Type B pancreatic cell (in vitro differentiated cells): Measurements from ENCODE around the gene TBC1D22A. TPM values are rescaled to one million over a fixed set of nuclear protein-coding genes. Genes with fewer than 3 reads are reported as not detected.

Experiments used
- DNase-seq: peaks from one replicate; pipeline ENCODE4 v3.0.0; 2021; ENCODE audit warnings: mixed read lengths; ENCODE audit not compliant: unreplicated experiment; ENCODE audit errors: extremely low spot score
- H3K27ac Mint-ChIP-seq: 2 replicates; pipeline ENCODE4 v1.8.0; 2021; ENCODE audit warnings: mild to moderate bottlenecking, mixed read lengths
- H3K27me3 Mint-ChIP-seq: 2 replicates; pipeline ENCODE4 v1.8.0; 2021; ENCODE audit warnings: mixed read lengths
- H3K36me3 Mint-ChIP-seq: 2 replicates; pipeline ENCODE4 v1.8.0; 2021; ENCODE audit warnings: mixed read lengths
- H3K4me1 Mint-ChIP-seq: one replicate; pipeline ENCODE4 v1.8.0; 2021; ENCODE audit warnings: mixed read lengths; ENCODE audit not compliant: unreplicated experiment
- H3K4me3 Mint-ChIP-seq: 2 replicates; pipeline ENCODE4 v1.8.0; 2021; ENCODE audit warnings: mild to moderate bottlenecking, mixed read lengths
- H3K9me3 Mint-ChIP-seq: 2 replicates; pipeline ENCODE4 v1.8.0; 2021; ENCODE audit warnings: mixed read lengths
- total RNA-seq: library from RNA; stranded (reverse); gene quantifications from 2 replicates; pipeline ENCODE4 v1.2.1, GENCODE V29; 2021; ENCODE audit warnings: low replicate concordance
- TF ChIP-seq, protein P1 (sequence below): fragments of 200-600 bp; sonication (generic); conservative IDR thresholded peaks from 2 replicates; pipeline ENCODE4 v1.5.0; 2021; ENCODE audit warnings: antibody characterized with exemption, mild to moderate bottlenecking

TBC1D22A gene
- total RNA-seq, 1 donor from 2014 or later, result 16.2 TPM

DNA sequence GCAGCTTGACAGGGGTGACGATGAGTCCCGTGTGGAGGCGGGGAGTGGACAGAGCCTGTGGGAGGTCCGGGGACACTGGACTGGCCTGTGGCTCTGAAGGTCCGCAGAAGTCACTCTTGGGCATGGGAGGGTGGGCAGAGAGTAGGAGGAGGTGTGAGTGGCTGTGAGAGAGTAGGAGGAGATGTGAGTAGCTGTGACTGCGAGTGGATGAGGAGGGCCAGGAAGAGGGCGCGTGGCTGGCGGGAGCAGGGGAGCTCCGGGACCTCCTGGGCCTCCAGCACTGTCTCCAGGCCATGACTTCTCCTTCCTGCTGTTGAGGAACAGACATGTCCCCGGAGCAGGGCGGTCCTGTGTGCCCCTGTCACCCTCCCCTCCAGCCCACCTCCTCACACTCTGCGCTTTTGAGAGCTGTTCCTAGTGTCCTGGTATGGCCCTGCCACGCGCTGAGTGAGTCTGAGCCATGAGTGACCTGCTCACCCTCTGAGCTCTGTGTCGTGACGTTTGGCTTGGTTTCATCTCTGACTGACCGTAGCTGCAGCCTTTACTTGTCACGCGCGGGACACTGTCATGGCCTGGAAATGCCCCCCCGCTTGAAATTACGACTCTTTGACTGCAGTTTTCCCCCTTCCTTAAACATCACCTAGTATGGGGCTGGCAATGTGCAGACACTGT lies 391.5 kb downstream of the TBC1D22A start:
- no peak overlapping the region for H3K27ac Mint-ChIP-seq
- no peaks in the 10 kb centered on the region for H3K4me1 Mint-ChIP-seq
- no peak overlapping the region for H3K4me3 Mint-ChIP-seq
- DNase-seq, result no peak
- TF ChIP-seq, protein P1, sequence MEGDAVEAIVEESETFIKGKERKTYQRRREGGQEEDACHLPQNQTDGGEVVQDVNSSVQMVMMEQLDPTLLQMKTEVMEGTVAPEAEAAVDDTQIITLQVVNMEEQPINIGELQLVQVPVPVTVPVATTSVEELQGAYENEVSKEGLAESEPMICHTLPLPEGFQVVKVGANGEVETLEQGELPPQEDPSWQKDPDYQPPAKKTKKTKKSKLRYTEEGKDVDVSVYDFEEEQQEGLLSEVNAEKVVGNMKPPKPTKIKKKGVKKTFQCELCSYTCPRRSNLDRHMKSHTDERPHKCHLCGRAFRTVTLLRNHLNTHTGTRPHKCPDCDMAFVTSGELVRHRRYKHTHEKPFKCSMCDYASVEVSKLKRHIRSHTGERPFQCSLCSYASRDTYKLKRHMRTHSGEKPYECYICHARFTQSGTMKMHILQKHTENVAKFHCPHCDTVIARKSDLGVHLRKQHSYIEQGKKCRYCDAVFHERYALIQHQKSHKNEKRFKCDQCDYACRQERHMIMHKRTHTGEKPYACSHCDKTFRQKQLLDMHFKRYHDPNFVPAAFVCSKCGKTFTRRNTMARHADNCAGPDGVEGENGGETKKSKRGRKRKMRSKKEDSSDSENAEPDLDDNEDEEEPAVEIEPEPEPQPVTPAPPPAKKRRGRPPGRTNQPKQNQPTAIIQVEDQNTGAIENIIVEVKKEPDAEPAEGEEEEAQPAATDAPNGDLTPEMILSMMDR, result no peak
- no peaks in the 10 kb centered on the region for H3K36me3 Mint-ChIP-seq
- H3K27me3 Mint-ChIP-seq, result no peaks in the 10 kb centered on the region
- H3K9me3 Mint-ChIP-seq, result no peaks in the 10 kb centered on the region

DNA sequence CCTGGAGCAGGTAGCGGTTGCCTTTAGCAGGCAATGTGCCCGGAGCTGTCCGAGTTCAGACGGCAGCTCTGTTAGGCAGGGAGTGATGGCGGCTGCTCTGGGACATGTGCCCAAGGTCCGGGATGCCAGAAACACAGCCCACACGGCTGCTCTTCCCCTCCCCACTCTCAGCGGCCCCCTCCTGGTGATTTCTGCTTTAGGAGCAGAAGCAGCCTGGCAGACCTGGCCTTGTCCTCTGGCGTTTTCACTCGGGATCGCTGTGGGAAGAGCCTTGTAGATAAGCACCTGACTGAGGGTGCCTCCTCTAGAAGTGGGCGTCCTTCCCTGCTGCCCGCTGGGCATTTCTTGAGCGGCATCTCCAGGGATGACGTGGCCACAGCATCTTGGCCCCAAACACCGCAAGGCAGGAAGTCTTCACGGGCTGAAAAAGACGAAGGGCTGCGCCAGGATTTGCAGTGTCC lies 392.2 kb downstream of the TBC1D22A start:
- Mint-ChIP-seq H3K36me3 (no peaks in the 10 kb centered on the region), H3K9me3 (no peaks in the 10 kb centered on the region), H3K4me1 (no peaks in the 10 kb centered on the region), H3K27ac (no peak overlapping the region), H3K27me3 (no peaks in the 10 kb centered on the region), H3K4me3 (no peak overlapping the region)
- DNase-seq, result no peak
- TF ChIP-seq, protein P1, result no peak

GRCh38 chr22:47155131-47155885 lies 392.9 kb downstream of the TBC1D22A start:
- H3K27ac Mint-ChIP-seq, result no peak overlapping the region
- no peak for DNase-seq
- no peaks in the 10 kb centered on the region for H3K9me3 Mint-ChIP-seq
- no peaks in the 10 kb centered on the region for H3K27me3 Mint-ChIP-seq
- no peaks in the 10 kb centered on the region for H3K4me1 Mint-ChIP-seq
- TF ChIP-seq, protein P1, result no peak
- no peak overlapping the region for H3K4me3 Mint-ChIP-seq
- H3K36me3 Mint-ChIP-seq, result no peaks in the 10 kb centered on the region

GRCh38 chr22:47155912-47156311 lies 393.5 kb downstream of the TBC1D22A start:
- Mint-ChIP-seq H3K4me1 (no peaks in the 10 kb centered on the region), H3K27ac (no peak overlapping the region), H3K4me3 (no peak overlapping the region), H3K36me3 (no peaks in the 10 kb centered on the region), H3K27me3 (no peaks in the 10 kb centered on the region), H3K9me3 (no peaks in the 10 kb centered on the region)
- TF ChIP-seq, protein P1, result no peak
- no peak for DNase-seq

DNA sequence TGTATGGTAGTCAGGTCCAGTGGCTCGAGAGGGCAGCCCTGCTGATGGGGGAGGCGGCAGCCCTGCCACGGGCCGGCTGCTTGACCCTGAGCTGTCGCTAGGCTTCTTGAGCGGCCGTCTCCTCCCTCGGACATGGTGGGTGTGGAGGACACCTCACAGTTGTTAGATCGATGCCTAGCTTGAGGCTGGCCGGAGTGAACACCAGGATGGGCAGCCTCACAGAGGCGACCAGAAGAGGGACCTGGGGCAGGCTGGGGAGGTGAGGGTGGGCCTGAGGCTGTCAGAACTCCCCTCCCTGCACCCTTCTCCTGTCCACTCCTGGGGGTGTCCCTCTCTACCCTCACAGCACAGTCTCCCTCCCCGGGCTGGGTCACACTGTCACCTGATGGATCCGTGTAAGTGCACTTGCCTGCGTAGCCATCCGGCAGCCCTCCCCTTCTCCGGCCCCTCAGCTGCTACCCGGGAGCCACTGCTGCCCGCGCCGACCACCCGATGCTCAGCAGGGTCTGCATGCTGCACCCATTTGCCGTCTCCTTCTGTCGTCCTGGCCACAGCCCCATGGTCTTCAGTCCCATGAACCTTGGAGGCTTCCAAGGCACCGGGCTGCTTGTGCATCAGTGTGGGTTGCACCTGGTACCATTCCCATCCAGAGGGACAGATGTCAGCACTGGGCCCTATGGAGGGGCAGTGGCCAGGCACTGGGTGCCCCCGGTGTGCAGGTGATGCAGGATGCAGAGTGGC lies 394.1 kb downstream of the TBC1D22A start:
- no peak overlapping the region for H3K4me3 Mint-ChIP-seq
- H3K27ac Mint-ChIP-seq, result no peak overlapping the region
- TF ChIP-seq, protein P1, result no peak
- no peaks in the 10 kb centered on the region for H3K36me3 Mint-ChIP-seq
- DNase-seq, result no peak
- no peaks in the 10 kb centered on the region for H3K4me1 Mint-ChIP-seq
- H3K9me3 Mint-ChIP-seq, result no peaks in the 10 kb centered on the region
- H3K27me3 Mint-ChIP-seq, result no peaks in the 10 kb centered on the region
